Stimulated activated CD4-positive, alpha-beta T cell treated with anti-CD3 and anti-CD28 coated beads, Interleukin-4, amount 100 ng/mL, for 24 hours (primary cell): ENCODE data around the gene TEX36.
"Not testable (repeated sequence)": the region's sequence is repeated elsewhere in the genome, so short reads cannot be mapped to it uniquely, and the experiment has no call there.

ENCODE experiments used
- DNase-seq: peaks from one replicate; pipeline ENCODE4 v3.0.0-alpha.2; 2020

The TEX36 gene

DNA sequence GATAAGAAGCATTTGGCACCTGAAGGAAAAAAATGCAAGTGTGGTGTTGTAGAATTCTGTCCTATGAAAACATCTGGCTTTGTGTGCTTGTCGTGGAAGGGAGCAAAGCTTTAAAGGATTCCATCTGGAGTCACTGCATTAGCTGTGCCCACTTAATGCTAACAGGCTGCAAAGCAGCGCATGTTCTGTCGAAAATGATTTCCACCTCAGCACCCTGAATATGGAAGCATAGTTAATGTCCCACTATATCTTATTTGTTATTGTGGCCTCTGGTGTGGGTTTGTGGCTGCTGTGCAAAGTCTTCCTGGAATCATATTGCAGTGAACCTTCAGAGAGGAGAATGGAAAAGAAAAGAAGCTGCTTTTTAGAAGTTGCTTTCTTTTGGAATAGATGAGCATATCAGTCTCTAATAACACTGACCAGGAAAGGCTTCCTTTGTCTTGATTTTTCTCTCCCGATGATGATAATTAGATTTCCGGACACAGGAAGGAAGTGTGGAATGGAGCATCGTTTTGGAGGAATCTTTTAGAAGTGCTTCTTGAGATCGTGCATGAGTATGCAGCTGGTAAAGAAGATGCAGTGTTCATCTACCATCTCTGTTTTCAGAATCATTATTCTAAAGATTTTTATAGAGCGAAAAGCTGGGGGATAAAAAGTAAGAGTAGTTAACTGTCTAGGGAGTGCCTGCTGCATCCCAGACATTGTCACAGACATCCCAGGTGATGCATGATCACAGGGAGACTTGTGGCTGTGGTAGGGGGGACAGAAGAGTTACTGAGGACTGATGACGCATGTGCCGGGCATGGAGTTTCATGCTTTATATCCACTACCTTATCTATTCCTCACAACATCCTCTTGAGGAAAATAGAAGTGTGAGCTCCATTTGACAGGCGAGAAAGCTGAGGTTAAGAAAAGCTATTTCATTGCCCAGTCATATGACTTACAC, 54.6 kb downstream of the TEX36 start:
- DNase-seq = no peak

- DNase-seq = no peak
Measured at GRCh38 chr10:125627646-125628045, 55.3 kb downstream of the TEX36 start.

DNA sequence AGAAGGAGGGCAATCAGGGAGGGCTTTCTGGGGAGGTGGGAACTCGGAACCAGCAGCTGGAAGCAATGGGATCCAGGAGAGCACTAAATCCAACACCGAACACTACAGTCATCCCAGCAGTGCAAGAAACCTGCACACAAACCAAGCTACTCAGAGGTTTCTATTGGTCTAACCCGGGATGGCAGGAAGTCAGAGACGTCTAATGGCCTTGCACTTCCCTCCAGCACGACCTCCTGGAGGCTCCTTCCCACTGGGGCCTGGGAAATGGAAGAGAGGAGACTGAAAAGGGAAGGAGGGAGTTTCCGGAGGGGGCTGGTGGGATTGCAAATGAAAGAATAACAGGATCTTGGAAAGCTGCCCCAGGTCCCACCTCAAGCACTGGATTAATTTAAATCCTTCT, 56.3 kb downstream of the TEX36 start:
- DNase-seq = no peak

GRCh38 chr10:125625586-125625985, 57.4 kb downstream of the TEX36 start:
- no peak for DNase-seq

DNA sequence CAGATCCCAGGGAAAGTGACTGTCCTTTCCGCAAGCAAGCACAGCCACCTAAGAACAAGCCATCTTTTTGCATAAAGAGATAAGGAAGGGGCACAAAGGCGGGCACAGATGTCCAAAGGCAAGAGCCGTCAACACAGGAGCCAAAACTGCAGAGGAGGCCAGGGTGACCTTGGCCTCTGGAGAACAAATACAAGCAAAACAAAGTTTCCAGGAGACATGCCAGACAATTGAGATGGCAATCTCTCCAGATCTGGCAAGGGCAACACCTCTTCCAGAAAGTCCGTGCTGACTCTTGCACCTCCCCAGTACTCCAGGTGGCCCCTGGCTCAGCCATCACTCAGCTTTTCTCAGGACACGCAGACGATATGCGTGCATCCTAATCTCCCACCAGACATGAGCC, 58.2 kb downstream of the TEX36 start:
- DNase-seq = no peak

DNA sequence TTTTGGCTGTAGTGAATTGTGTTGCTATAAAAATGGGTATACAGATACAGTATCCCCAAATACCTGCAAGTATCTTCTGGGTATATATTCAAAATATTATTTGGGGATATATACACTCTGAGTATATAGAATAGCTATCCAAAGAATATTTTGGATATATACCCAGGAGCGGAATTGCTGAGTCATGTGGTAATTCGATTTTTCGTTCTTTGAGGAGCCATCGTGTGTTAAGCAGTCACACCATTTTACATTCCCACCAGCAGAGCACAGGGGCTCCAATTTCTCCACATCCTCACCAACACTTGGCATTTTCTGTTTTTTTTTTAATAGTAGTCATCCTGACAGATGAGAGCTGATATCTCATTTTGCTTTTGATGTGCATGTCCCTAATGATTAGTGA, 61.9 kb downstream of the TEX36 start:
- no peak for DNase-seq

DNA sequence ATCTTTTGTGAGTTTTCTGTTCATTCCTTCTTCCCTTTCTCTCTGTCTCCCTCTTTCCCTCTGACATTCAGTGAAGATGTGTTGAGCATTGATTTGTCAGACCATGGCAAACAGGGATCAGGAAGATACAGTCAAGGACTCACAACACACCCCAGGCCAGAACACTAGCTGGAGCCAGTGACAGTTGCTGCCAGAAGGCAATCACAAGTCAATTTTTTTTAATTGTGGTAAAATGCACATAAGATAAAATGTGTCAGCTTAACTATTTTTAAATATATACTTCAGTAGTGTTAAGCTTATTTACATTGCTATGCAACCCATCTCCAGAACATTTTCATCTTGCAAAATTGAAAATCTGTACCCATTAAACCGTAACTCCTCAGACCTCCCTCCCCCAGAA, 62.6 kb downstream of the TEX36 start:
- no peak for DNase-seq

DNA sequence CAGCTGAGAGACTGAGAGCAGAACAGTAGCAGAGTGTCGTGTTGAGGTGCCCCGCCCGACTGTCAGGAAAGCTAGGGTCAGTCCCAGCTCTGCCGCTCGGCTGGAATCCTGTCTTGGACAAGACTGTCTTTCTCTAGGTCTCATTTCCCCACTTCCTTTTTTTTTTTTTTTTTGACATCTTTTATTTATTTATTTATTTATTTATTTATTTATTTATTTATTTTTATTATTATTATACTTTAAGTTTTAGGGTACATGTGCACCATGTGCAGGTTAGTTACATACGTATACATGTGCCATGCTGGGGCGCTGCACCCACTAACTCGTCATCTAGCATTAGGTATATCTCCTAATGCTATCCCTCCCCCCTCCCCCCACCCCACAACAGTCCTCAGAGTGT, 69.9 kb downstream of the TEX36 start:
- not testable (repeated sequence) for DNase-seq

DNA sequence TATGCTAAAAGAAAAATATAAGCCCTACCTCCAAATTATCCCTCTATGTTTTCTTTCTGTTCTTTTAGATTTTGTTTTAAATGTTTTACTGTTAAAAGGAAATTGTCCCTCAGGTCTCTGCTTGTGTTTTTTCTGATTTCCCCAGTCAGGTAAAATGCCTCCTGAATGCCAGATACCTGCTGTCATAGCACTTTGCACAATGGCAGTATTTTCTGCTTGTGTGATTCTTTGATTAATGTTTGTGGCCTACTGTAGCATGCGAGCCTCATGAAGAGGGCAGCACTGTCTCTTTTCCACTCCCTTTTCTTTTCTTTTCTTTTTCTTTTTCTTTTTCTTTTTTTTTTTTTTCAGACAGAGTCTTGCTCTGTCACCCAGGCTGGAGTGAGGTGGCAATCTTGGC, 71.2 kb downstream of the TEX36 start:
- no peak for DNase-seq

- no peak for DNase-seq
Measured at GRCh38 chr10:125611216-125611615, 71.7 kb downstream of the TEX36 start.

DNA sequence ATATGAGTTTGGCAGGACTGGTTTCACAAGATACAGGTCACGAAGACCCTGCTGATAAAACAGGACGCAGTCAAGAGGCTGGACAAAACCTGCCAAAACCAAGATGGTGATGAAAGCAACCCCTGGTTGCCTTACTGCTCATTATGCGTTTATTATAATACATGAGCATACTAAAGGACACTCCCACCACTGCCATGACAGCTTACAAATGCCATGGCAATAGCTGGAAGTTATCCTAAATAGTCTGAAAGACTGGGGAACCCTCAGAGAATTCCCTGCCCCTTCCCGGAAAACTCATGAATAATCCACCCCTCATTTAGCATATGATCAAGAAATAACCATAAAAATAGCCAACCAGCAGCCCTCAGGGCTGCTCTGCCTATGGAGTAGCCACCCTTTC, 73.1 kb downstream of the TEX36 start:
- DNase-seq = no peak

DNA sequence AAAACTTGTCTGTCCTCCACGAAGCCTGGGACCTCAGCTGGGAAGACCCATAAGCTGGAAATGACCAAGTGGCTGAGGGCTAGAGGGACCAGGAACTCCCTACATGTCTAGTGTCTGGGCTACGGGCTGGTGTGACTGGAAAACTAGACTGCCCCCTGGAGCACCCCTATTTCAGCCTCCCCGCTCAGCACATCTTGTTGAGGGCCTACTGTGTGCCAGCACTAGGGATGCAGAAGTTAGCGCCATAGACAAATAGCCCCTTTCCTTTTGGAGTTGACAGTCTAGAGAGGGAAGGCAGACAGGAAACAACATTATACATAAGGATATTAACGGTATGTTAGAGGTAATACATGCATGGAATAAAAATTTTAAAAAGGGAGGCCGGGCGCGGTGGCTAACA, 74.5 kb downstream of the TEX36 start:
- DNase-seq = no peak

DNA sequence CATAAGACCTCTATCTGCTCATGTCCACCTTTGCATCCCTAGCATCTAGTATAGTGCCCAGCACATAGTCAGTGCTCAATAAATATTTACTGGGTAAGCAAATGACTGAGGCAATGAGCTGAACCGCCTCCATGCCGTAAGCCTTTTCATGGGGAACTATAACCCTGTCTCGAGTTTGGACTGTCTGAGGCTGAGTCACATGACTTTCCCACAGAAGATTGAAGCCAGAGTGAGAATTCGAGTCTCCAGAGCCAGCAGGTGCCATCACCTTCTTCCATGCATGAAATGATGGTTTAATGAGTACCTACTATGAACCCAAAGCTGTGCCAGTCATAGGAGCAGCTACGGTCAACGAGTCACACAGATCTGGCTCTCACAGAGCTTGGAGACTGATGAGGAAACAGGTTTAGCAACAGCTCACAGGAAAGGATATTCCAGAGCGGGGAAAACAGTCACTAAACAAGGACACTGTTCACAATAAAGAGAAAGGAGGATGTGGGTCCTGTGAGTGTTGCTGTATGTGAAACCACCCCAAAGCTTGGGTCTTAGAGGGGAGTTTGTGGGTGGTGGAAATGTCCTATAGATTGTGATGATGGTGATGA, 75.2 kb downstream of the TEX36 start:
- DNase-seq = no peak

- DNase-seq = no peak
Measured at GRCh38 chr10:125606414-125607010, 76.5 kb downstream of the TEX36 start.
